Endodermal cell (in vitro differentiated cells): Measurements from ENCODE around the gene RNASEL. TPM values are rescaled to one million over a fixed set of nuclear protein-coding genes. Genes with fewer than 3 reads are reported as not detected.

ENCODE experiments used
- DNase-seq: peaks from one replicate; pipeline ENCODE4 v3.0.0-alpha.2; 2017
- H3K27ac ChIP-seq: 2 replicates; pipeline ENCODE4 v1.5.1; 2013; ENCODE audit warnings: mild to moderate bottlenecking, low read depth, low read length, moderate library complexity
- H3K27me3 ChIP-seq: 2 replicates; pipeline ENCODE4 v1.6.1; 2013; ENCODE audit warnings: mild to moderate bottlenecking, low read length, moderate library complexity; ENCODE audit not compliant: insufficient read depth, control insufficient read depth, poor library complexity, severe bottlenecking
- H3K36me3 ChIP-seq: 2 replicates; pipeline ENCODE4 v1.7.0; 2013; ENCODE audit warnings: mild to moderate bottlenecking, low read length, moderate library complexity; ENCODE audit not compliant: control insufficient read depth, insufficient read depth
- H3K4me1 ChIP-seq: one replicate; pipeline ENCODE4 v1.7.0; 2013; ENCODE audit warnings: low read length; ENCODE audit not compliant: control insufficient read depth, insufficient read depth
- H3K4me3 ChIP-seq: 2 replicates; pipeline ENCODE4 v1.5.1; 2013; ENCODE audit warnings: mild to moderate bottlenecking, low read length, moderate library complexity
- H3K9ac ChIP-seq: 2 replicates; pipeline ENCODE4 v1.6.1; 2013; ENCODE audit warnings: mild to moderate bottlenecking, low read length, moderate library complexity; ENCODE audit not compliant: poor library complexity, severe bottlenecking; ENCODE audit errors: extremely low read depth
- H3K9me3 ChIP-seq: 2 replicates; pipeline ENCODE4 v1.6.1; 2013; ENCODE audit warnings: mild to moderate bottlenecking, low read length, moderate library complexity; ENCODE audit not compliant: control insufficient read depth
- H3K27ac Mint-ChIP-seq: 2 replicates; pipeline ENCODE4 v1.8.0; 2020; ENCODE audit warnings: mixed read lengths
- H3K27me3 Mint-ChIP-seq: 2 replicates; pipeline ENCODE4 v1.8.0; 2021; ENCODE audit warnings: mild to moderate bottlenecking, mixed read lengths; ENCODE audit not compliant: insufficient read depth
- H3K36me3 Mint-ChIP-seq: 2 replicates; pipeline ENCODE4 v1.8.0; 2020; ENCODE audit warnings: low read depth, mixed read lengths
- H3K4me1 Mint-ChIP-seq: 2 replicates; pipeline ENCODE4 v1.8.0; 2020; ENCODE audit warnings: mixed read lengths
- H3K4me3 Mint-ChIP-seq: 2 replicates; pipeline ENCODE4 v1.8.0; 2020; ENCODE audit warnings: mild to moderate bottlenecking, moderate library complexity, mixed read lengths
- H3K9me3 Mint-ChIP-seq: 2 replicates; pipeline ENCODE4 v1.8.0; 2020; ENCODE audit warnings: mild to moderate bottlenecking, mixed read lengths
- WGBS, 2 experiments: methylation state at CpG; one replicate each; pipeline versions ENCODE4 v1.1.5 to v1.1.7; 2013; ENCODE audit warnings: missing lambda C conversion rate in 2 of 2, mixed read lengths in 1 of 2; ENCODE audit not compliant: insufficient coverage in 1 of 2, insufficient read length in 1 of 2; 5-methylcytosine and 5-hydroxymethylcytosine counted together
- total RNA-seq, 2 donors: library from RNA; stranded (reverse); fragmentation: NEBNext Ultra II Directional in 1 of 2; extraction: Animal tissue kit (Norgen Biotek cat#: 25700) in 1 of 2; gene quantifications; 2 replicates in 1 of 2; 3 replicates in 1 of 2; pipeline ENCODE4 v1.2.1, GENCODE V29; 2021
- TF ChIP-seq, protein P1 (sequence below): fragments of 200-600 bp; sonication (generic); conservative IDR thresholded peaks from 2 replicates; pipeline ENCODE4 v1.5.0; 2021; ENCODE audit warnings: antibody characterized with exemption, mild to moderate bottlenecking

Gene RNASEL
- total RNA-seq, 2 donors from 2014 or later: 2.6 to 3.1 TPM

DNA sequence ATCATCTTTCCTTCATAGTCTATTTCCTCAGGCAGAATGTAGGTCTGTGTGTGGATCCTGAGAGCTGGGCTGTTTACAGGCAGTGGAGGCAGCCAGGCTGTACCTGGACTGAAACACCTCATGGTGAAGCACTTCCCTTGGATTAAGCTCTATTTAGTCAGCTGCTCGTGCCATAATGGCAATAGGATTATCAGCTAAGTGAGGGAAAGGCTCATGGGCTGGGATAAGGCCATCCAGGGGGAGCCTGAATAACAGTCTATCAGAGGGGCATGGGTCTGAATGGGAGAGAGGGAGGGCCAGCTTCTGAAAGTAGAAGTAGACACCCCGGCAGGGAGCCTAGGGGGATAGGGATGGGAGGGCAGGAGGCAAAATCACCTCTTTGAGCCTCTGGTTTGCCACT lies 8.3 kb downstream of the RNASEL start:
- Mint-ChIP-seq H3K4me3 (no peak overlapping the region), H3K9me3 (no peaks in the 10 kb centered on the region), H3K4me1 (peaks cover 4% of the 10 kb centered on the region), H3K27ac (no peak overlapping the region), H3K36me3 (peaks cover 10% of the 10 kb centered on the region), H3K27me3 (no peaks in the 10 kb centered on the region)
- WGBS, 2 experiments: 89 to 100% methylated on average over 1 to 2 of the region's 2 CpGs
- no peak overlapping the region for H3K27ac ChIP-seq
- H3K4me1 ChIP-seq: no peaks in the 10 kb centered on the region
- H3K4me3 ChIP-seq: no peak overlapping the region
- no peak for DNase-seq
- TF ChIP-seq, protein P1, sequence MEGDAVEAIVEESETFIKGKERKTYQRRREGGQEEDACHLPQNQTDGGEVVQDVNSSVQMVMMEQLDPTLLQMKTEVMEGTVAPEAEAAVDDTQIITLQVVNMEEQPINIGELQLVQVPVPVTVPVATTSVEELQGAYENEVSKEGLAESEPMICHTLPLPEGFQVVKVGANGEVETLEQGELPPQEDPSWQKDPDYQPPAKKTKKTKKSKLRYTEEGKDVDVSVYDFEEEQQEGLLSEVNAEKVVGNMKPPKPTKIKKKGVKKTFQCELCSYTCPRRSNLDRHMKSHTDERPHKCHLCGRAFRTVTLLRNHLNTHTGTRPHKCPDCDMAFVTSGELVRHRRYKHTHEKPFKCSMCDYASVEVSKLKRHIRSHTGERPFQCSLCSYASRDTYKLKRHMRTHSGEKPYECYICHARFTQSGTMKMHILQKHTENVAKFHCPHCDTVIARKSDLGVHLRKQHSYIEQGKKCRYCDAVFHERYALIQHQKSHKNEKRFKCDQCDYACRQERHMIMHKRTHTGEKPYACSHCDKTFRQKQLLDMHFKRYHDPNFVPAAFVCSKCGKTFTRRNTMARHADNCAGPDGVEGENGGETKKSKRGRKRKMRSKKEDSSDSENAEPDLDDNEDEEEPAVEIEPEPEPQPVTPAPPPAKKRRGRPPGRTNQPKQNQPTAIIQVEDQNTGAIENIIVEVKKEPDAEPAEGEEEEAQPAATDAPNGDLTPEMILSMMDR: no peak
- no peaks in the 10 kb centered on the region for H3K36me3 ChIP-seq
- H3K9ac ChIP-seq: no peak overlapping the region
- no peaks in the 10 kb centered on the region for H3K9me3 ChIP-seq
- no peaks in the 10 kb centered on the region for H3K27me3 ChIP-seq

DNA sequence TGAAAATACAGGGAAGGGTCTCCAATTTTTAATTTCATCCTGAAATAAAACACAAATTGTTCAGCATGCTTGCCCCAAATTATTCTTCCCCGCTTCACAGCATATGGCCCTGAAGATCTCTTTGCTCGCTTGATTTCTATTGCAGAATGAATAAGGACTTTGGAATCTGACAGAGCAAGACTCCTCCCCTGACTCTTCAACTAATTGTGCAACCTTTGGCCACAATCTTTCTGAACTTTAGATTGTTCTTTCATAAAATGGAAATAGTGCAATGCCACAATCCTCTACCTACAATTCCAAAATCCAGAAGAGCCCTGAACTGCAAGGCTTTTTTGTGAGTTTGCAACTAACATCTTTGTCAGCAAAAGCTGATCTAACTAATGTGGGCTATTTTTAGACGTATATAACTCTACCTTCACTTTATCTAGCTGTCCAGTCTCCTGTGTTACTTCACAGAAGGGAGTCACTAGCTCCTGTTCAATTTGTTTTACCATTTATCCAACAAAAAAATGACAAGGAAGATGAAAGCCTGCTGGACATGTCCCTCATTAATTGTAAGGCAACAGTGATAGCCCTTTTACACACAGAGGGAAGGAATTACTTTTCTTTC lies 13.4 kb downstream of the RNASEL start:
- peaks cover 4% of the 10 kb centered on the region for H3K9me3 ChIP-seq
- H3K27ac ChIP-seq: no peak overlapping the region
- peaks cover 8% of the 10 kb centered on the region for H3K36me3 Mint-ChIP-seq
- WGBS, 2 experiments: 90 to 100% methylated on average over 3 of the region's 3 CpGs
- TF ChIP-seq, protein P1: no peak
- no peak overlapping the region for H3K4me3 ChIP-seq
- H3K4me3 Mint-ChIP-seq: no peak overlapping the region
- no peaks in the 10 kb centered on the region for H3K27me3 Mint-ChIP-seq
- no peak overlapping the region for H3K27ac Mint-ChIP-seq
- DNase-seq: no peak
- H3K27me3 ChIP-seq: no peaks in the 10 kb centered on the region
- no peaks in the 10 kb centered on the region for H3K36me3 ChIP-seq
- peaks cover under 1% of the 10 kb centered on the region for H3K4me1 Mint-ChIP-seq
- H3K4me1 ChIP-seq: no peaks in the 10 kb centered on the region
- no peak overlapping the region for H3K9ac ChIP-seq
- peaks cover 11% of the 10 kb centered on the region for H3K9me3 Mint-ChIP-seq

GRCh38 chr1:182574156-182574555 lies 14.9 kb downstream of the RNASEL start:
- Histone ChIP-seq H3K9me3 (peaks cover 4% of the 10 kb centered on the region), H3K4me1 (no peaks in the 10 kb centered on the region), H3K27ac (no peak overlapping the region), H3K9ac (no peak overlapping the region), H3K36me3 (no peaks in the 10 kb centered on the region), H3K4me3 (no peak overlapping the region), H3K27me3 (no peaks in the 10 kb centered on the region)
- Mint-ChIP-seq H3K4me3 (no peak overlapping the region), H3K36me3 (no peaks in the 10 kb centered on the region), H3K27me3 (no peaks in the 10 kb centered on the region), H3K27ac (no peak overlapping the region), H3K9me3 (peaks cover 11% of the 10 kb centered on the region), H3K4me1 (no peaks in the 10 kb centered on the region)
- no peak for DNase-seq
- TF ChIP-seq, protein P1: no peak
- WGBS, 2 experiments: 98 to 100% methylated on average over 2 to 4 of the region's 4 CpGs
